HG02840 (cell line): ENCODE measurements around the gene PDZRN3.

Experiments used
- ATAC-seq: cut with Tn5 transposase; IDR thresholded peaks from one replicate; pipeline ENCODE4 v1.9.1; 2021; ENCODE audit warnings: mild to moderate bottlenecking, moderate library complexity, moderate number of reproducible peaks; ENCODE audit not compliant: unreplicated experiment, low FRiP score

PDZRN3 gene

GRCh38 chr3:73432706-73433032 is 192.1 kb downstream of the PDZRN3 start:
- ATAC-seq, result no peak

GRCh38 chr3:73432023-73432705 is 192.6 kb downstream of the PDZRN3 start:
- no peak for ATAC-seq

DNA sequence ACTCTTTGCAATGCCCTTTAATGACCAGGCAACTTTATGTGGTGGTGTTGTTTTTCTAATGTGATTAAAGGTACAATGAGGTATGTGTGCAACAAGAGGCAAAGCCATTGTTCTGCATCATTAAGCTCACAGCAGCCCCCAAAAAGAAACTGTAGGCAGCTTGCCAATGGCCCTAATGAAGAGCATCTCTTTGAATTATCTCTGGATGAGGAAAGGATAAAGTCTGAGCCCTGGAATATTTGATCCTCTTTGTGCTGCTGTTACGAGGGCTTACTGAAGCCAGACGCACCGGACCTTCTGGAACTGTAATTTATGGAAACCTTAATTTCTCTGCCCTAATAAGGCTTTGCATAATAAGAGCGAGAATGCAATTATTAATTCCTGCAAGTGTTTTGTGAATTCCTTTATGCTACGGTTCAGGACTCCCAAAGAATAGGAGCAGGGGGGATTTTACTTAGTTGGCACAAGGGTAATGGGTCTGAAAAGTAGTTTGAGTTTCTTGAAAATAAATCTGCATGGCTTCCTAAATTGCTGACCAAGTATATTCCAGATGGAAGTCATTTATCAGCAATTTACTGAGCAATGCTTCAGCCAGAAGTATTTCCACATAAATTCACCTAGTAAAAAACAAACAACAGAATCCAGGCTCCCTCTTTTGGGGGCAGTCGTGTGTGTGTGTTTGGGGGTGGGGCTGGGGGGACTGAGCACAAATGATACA is 193.4 kb downstream of the PDZRN3 start:
- ATAC-seq, result no peak

DNA sequence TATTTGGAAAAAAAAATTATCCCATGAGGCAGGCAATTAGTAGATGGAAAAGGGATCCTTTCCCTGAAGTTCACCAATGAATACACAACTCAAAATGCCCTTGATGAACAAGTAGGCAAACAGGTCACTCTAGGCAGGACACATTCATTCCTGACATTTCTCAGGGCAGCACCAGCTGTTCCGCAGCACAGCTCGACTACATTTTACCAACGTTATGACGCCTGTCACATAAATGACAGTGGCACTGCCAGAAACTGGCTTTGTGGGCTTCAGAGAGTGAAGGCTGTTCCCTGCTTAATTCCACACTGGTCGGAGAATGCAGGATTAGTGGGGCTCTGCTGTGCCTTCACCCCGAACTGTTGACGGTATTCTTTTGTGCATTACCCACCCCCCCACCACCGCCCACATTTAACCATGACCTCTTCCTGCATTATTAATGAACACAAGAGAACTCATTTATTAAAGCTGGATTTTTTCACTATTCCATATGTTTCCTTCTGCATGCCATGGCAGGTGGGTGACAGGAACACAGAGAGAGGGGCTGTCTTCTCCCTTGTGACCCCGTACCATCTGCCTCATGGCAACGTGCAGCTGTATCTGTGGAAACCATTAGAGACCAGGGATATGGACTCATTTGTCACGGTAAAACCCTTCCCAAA is 197.6 kb downstream of the PDZRN3 start:
- no peak for ATAC-seq

GRCh38 chr3:73426606-73427005 is 198.1 kb downstream of the PDZRN3 start:
- ATAC-seq, result no peak

DNA sequence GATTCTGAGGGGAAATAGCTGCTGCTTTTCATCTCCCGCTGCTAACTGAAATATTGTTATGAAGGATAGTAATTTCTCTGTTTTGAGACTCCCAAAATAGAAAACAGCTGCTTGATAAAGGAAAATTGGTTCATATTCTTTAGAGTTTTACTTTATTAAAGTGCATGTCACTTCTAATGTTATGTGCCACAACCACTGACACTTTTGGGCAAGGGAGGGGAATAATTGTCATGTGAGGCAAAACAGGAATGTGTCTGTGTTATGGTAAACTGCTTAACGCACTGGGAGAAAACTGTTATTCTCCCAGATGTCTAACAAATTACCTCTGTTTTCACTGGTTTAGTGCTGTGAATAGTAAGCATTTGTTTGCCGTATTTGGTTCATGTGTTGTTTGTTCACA is 201.6 kb downstream of the PDZRN3 start:
- no peak for ATAC-seq

GRCh38 chr3:73422571-73422970 is 202.2 kb downstream of the PDZRN3 start:
- no peak for ATAC-seq

- ATAC-seq, result no peak
Observed at GRCh38 chr3:73419942-73420341, 204.8 kb downstream of the PDZRN3 start.

GRCh38 chr3:73419179-73419803 is 205.4 kb downstream of the PDZRN3 start:
- no peak for ATAC-seq

GRCh38 chr3:73418681-73419080 is 206.1 kb downstream of the PDZRN3 start:
- no peak for ATAC-seq

GRCh38 chr3:73415118-73415517 is 209.6 kb downstream of the PDZRN3 start:
- no peak for ATAC-seq

- no peak for ATAC-seq
Observed at GRCh38 chr3:73413619-73414018, 211.1 kb downstream of the PDZRN3 start.

- ATAC-seq, result no peak
Observed at GRCh38 chr3:73411993-73412392, 212.7 kb downstream of the PDZRN3 start.

- no peak for ATAC-seq
Observed at GRCh38 chr3:73411545-73411944, 213.2 kb downstream of the PDZRN3 start.

GRCh38 chr3:73409138-73409763 is 215.5 kb downstream of the PDZRN3 start:
- no peak for ATAC-seq

- no peak for ATAC-seq
Observed at GRCh38 chr3:73408634-73409033, 216.1 kb downstream of the PDZRN3 start.

GRCh38 chr3:73407577-73407976 is 217.2 kb downstream of the PDZRN3 start:
- no peak for ATAC-seq

DNA sequence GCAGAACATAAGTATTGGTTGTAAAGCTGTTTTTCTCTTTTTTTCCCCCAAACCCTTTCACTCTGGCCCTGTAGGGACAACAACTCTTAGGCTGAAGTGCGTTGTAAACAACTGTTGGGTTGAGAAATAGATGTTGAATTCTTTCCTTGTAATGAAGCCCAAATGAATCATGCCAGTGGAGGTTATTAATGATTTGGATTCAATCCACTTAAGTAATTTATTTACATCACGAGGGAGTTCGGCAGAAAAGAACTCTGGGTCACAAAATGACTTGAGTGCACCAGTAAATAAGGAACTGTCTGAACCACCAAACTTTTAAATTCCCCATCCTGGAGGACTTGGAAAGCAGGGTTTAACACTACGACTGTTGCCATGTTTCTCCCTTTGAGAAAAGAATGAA is 218.9 kb downstream of the PDZRN3 start:
- ATAC-seq, result no peak

DNA sequence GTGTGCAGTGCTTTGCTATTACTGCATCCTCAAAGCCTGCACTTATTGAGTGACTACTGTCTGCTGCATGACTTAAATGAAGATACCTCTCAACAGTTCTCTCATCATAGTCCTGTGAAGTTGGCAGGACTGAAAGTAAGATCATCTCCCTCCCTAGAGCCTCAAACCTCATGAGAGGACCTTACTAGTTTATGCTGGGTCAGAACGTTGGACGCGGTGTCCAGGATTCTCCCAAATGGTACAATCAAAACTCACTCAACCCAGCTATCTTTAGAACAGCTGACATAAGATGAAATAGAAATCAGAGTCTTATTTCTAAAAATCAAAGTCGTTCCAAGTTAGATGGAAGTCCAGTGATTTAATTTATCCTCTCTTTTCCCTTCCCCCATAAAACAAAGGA is 219.7 kb downstream of the PDZRN3 start:
- ATAC-seq, result no peak

- ATAC-seq, result no peak
Observed at GRCh38 chr3:73404435-73404834, 220.3 kb downstream of the PDZRN3 start.

- no peak for ATAC-seq
Observed at GRCh38 chr3:73403444-73403843, 221.3 kb downstream of the PDZRN3 start.
